Measurements from ENCODE around the gene COL4A6.

GRCh38 chrX:108117988-108118387 lies 320.2 kb downstream of the COL4A6 start:
- no peak for TF ChIP-seq CTCF (IDR thresholded peaks at IDR 0.05)
- TF ChIP-seq POLR2A (IDR thresholded peaks at IDR 0.05) = no peak

Data from vagina (tissue), 2 donors.